ENCODE data around the gene NAV2. TPM values are rescaled to one million over a fixed set of nuclear protein-coding genes. Genes with fewer than 3 reads are reported as not detected.

NAV2 gene
- polyA plus RNA-seq, 12 donors: 36.2 to 80.2 (median 61.4) TPM

- no peak for DNase-seq
Measured at GRCh38 chr11:20138707-20139106, 426.1 kb downstream of the NAV2 start.

GRCh38 chr11:20154381-20154780 lies 441.7 kb downstream of the NAV2 start:
- DNase-seq: no peak

- DNase-seq: no peak
Measured at GRCh38 chr11:20155683-20156279, 443.1 kb downstream of the NAV2 start.

GRCh38 chr11:20156280-20156875 lies 443.7 kb downstream of the NAV2 start:
- no peak for DNase-seq

- no peak for DNase-seq
Measured at GRCh38 chr11:20156876-20157613, 444.4 kb downstream of the NAV2 start.

- no peak for DNase-seq
Measured at GRCh38 chr11:20157728-20158127, 445.1 kb downstream of the NAV2 start.

- DNase-seq: peak; percentile 76
Measured at GRCh38 chr11:20158597-20159257, 446.1 kb downstream of the NAV2 start.

- no peak for DNase-seq
Measured at GRCh38 chr11:20159466-20160381, 447.1 kb downstream of the NAV2 start.

GRCh38 chr11:20160425-20161229 lies 448.0 kb downstream of the NAV2 start, which contains the start of gene DBX1:
Gene DBX1 (minus strand): TSS chr11:20160475. CDS start chr11:20160324, 151 bp downstream.
- DNase-seq: no peak

GRCh38 chr11:20161230-20161918 lies 448.7 kb downstream of the NAV2 start:
- no peak for DNase-seq

- no peak for DNase-seq
Measured at GRCh38 chr11:20161923-20162744, 449.5 kb downstream of the NAV2 start.

- no peak for DNase-seq
Measured at GRCh38 chr11:20162824-20163782, 450.5 kb downstream of the NAV2 start.

GRCh38 chr11:20163783-20164481 lies 451.3 kb downstream of the NAV2 start:
- DNase-seq: no peak
